B cell (primary cell): ENCODE data around the gene ADAM30. TPM values are rescaled to one million over a fixed set of nuclear protein-coding genes. Genes with fewer than 3 reads are reported as not detected.

Experiments used
- ATAC-seq: fragments of 200-7000 bp; cut with Tn5 transposase; one replicate; pipeline ENCODE4 v1.10.0; 2021; ENCODE audit warnings: low read depth, mild to moderate bottlenecking, moderate number of reproducible peaks, moderate library complexity
- CTCF ChIA-PET: fragments of 350-600 bp; sonication (Branson Sonifier 250); formaldehyde crosslinking; loops from one replicate; lab custom pipeline; 2021; ENCODE audit warnings: antibody characterized with exemption, inconsistent platforms; lab: Charles Lee
- POLR2A ChIA-PET: fragments of 350-600 bp; sonication (Branson Sonifier 250); formaldehyde crosslinking; loops from one replicate; lab custom pipeline; 2021; ENCODE audit warnings: antibody characterized with exemption; lab: Charles Lee
- DNase-seq: peaks from one replicate; pipeline ENCODE4 v3.0.0; 2013
- H2AFZ ChIP-seq: 2 replicates; pipeline ENCODE4 v1.6.1; 2012; ENCODE audit warnings: mild to moderate bottlenecking, low read depth, low read length; ENCODE audit not compliant: insufficient read depth, poor library complexity, severe bottlenecking
- H3K27ac ChIP-seq, 2 donors: 1 replicate in 1 of 2; 2 replicates in 1 of 2; pipeline ENCODE4 v1.5.1; 2012 to 2013; ENCODE audit warnings: low read length in 2 of 2, mild to moderate bottlenecking in 2 of 2, moderate library complexity in 1 of 2
- H3K27me3 ChIP-seq, 4 experiments: fragments of 200-600 bp in 1 of 4; sonication (generic) in 1 of 4; replicated peaks in 1 of 4; 1 replicate in 2 of 4; 2 replicates in 2 of 4; pipeline versions ENCODE4 v1.6.1 to v1.7.0; 2013 to 2016; ENCODE audit warnings: low read length in 3 of 4, mild to moderate bottlenecking in 2 of 4, mixed read lengths in 1 of 4, moderate library complexity in 1 of 4; ENCODE audit not compliant: insufficient read depth in 4 of 4, control insufficient read depth in 3 of 4; ENCODE audit errors: control extremely low read depth in 1 of 4
- H3K36me3 ChIP-seq, 2 experiments: replicated peaks in 1 of 2; 1 replicate in 1 of 2; 2 replicates in 1 of 2; pipeline versions ENCODE4 v1.6.1 to v1.7.1; 2013; ENCODE audit warnings: low read length in 1 of 2; ENCODE audit not compliant: insufficient read depth in 2 of 2, control insufficient read depth in 1 of 2; ENCODE audit errors: control extremely low read depth in 1 of 2, extremely low read depth in 1 of 2
- H3K4me1 ChIP-seq, 2 donors: fragments of 200-600 bp in 1 of 2; sonication (generic) in 1 of 2; 1 replicate in 1 of 2; 2 replicates in 1 of 2; pipeline versions ENCODE4 v1.5.1 to v1.6.1; 2013 to 2017; ENCODE audit warnings: low read length in 2 of 2; ENCODE audit not compliant: control insufficient read depth in 2 of 2, insufficient read depth in 2 of 2
- H3K4me2 ChIP-seq: replicated peaks from 2 replicates; pipeline ENCODE3; 2012; ENCODE audit warnings: mild to moderate bottlenecking, low read depth, low read length; ENCODE audit not compliant: poor library complexity, severe bottlenecking
- H3K4me3 ChIP-seq, 5 experiments: fragments of 200-600 bp in 1 of 5; sonication (generic) in 1 of 5; 1 replicate in 3 of 5; 2 replicates in 2 of 5; pipeline versions ENCODE4 v1.5.1 to v1.7.0; 2011 to 2016; ENCODE audit warnings: low read length in 4 of 5, mild to moderate bottlenecking in 4 of 5, low read depth in 2 of 5, control low read depth in 1 of 5, moderate library complexity in 1 of 5; ENCODE audit not compliant: insufficient read depth in 1 of 5; ENCODE audit errors: control extremely low read depth in 1 of 5, extremely low read depth in 1 of 5
- H3K79me2 ChIP-seq: fragments of 200-600 bp; sonication (generic); one replicate; pipeline ENCODE4 v1.6.0; 2016; ENCODE audit warnings: low read length; ENCODE audit not compliant: control insufficient read depth, insufficient read depth
- H3K9ac ChIP-seq: fragments of 200-600 bp; sonication (generic); 2 replicates; pipeline ENCODE4 v1.6.1; 2017; ENCODE audit warnings: mild to moderate bottlenecking, low read length, moderate library complexity
- H3K9me3 ChIP-seq, 3 donors: one replicate each; pipeline versions ENCODE4 v1.6.1 to v1.7.1; 2013; ENCODE audit warnings: low read length in 2 of 3; ENCODE audit not compliant: control insufficient read depth in 2 of 3, insufficient read depth in 1 of 3; ENCODE audit errors: control extremely low read depth in 1 of 3
- H4K20me1 ChIP-seq: 2 replicates; pipeline ENCODE4 v1.6.0; 2012; ENCODE audit warnings: mild to moderate bottlenecking, low read length; ENCODE audit not compliant: insufficient read depth, control insufficient read depth, poor library complexity, severe bottlenecking
- H3K27ac Mint-ChIP-seq: one replicate; pipeline ENCODE4 v1.8.0; 2021; ENCODE audit warnings: mixed read lengths
- H3K27me3 Mint-ChIP-seq: one replicate; pipeline ENCODE4 v1.8.0; 2021; ENCODE audit warnings: mixed read lengths
- H3K4me1 Mint-ChIP-seq: one replicate; pipeline ENCODE4 v1.8.0; 2021; ENCODE audit warnings: mixed read lengths
- H3K4me3 Mint-ChIP-seq: one replicate; pipeline ENCODE4 v1.8.0; 2021; ENCODE audit warnings: mixed read lengths
- H3K9me3 Mint-ChIP-seq: one replicate; pipeline ENCODE4 v1.8.0; 2022; ENCODE audit warnings: mixed read lengths; ENCODE audit not compliant: insufficient read depth
- CTCF ChIP-seq: fragments of 200-600 bp; IDR thresholded peaks from one replicate; pipeline ENCODE4 v1.8.0; 2022; ENCODE audit warnings: antibody characterized with exemption, mild to moderate bottlenecking
- EZH2 ChIP-seq: IDR thresholded peaks from 2 replicates; pipeline ENCODE4 v1.6.1; 2012; ENCODE audit warnings: borderline replicate concordance, low read depth, mild to moderate bottlenecking, moderate library complexity, low read length; ENCODE audit not compliant: insufficient read depth, poor library complexity, severe bottlenecking
- WGBS: methylation state at CpG from one replicate; pipeline ENCODE4 v1.1.5; 2013; ENCODE audit warnings: missing lambda C conversion rate; ENCODE audit not compliant: insufficient coverage; 5-methylcytosine and 5-hydroxymethylcytosine counted together
- intact Hi-C: fragments of 100-400 bp; cut with micrococcal nuclease; formaldehyde crosslinking; loops from one replicate; pipeline ENCODE4 v1.10.0; 2022
- polyA plus RNA-seq: library from polyadenylated mRNA; depleted of rRNA; stranded (reverse); fragments of >200 nt; gene quantifications from 2 replicates; pipeline ENCODE4 v1.2.3, GENCODE V29; 2012
- total RNA-seq, 2 donors: library from RNA; stranded (reverse); fragments of 120-200 nt in 1 of 2; gene quantifications; 1 replicate in 1 of 2; 2 replicates in 1 of 2; pipeline versions ENCODE4 v1.2.3 to v1.2.4, GENCODE V29; 2013 to 2022

ADAM30 gene
- total and polyA plus RNA-seq, 2 donors (not counting 1 experiment from before 2014, with no cell fraction given): not detected

- CTCF ChIA-PET: no interaction called here
Measured at GRCh38 chr1:119908661-119909060, 12.3 kb upstream of the ADAM30 start.

More at GRCh38 chr1:119908661-119909060, 12.3 kb upstream of the ADAM30 start:
- Mint-ChIP-seq H3K4me3 (no peak overlapping the region), H3K27ac (no peak overlapping the region), H3K4me1 (no peaks in the 10 kb centered on the region), H3K27me3 (peaks cover 5% of the 10 kb centered on the region), H3K9me3 (peaks cover 7% of the 10 kb centered on the region)
- TF ChIP-seq EZH2 (no peak), CTCF (no peak)
- no peak for ATAC-seq
- no peaks in the 10 kb centered on the region for H3K4me1 ChIP-seq
- no peak overlapping the region for H3K4me2 ChIP-seq
- no peaks in the 10 kb centered on the region for H4K20me1 ChIP-seq
- peaks cover 4 to 8% (median 6%) of the 10 kb centered on the region in 3 donors for H3K9me3 ChIP-seq
- POLR2A ChIA-PET: no interaction called here
- H2AFZ ChIP-seq: no peak overlapping the region
- H3K36me3 ChIP-seq: peaks cover 0 to 12% of the 10 kb centered on the region in 2 experiments
- no peak overlapping the region for H3K27ac ChIP-seq
- no peaks in the 10 kb centered on the region for H3K27me3 ChIP-seq
- H3K79me2 ChIP-seq: no peaks in the 10 kb centered on the region
- 100% methylated on average over 2 of the region's 3 CpGs for WGBS
- H3K9ac ChIP-seq: no peak overlapping the region
- intact Hi-C loops: no loop called here
- H3K4me3 ChIP-seq: no peak overlapping the region
- DNase-seq: no peak
